KBM-7 (cell line): Measurements from ENCODE around the gene PRRT4.

ENCODE experiments used
- DNase-seq: peaks from one replicate; pipeline ENCODE4 v3.0.0-alpha.2; 2015
- in situ Hi-C: fragments of 300-500 bp; cut with MboI; formaldehyde crosslinking; loops from 2 replicates; pipeline ENCODE4 v1.14.3; 2020; ENCODE audit warnings: low sequenced_read_pairs, low pct_unique_long_range_greater_than_20kb, mixed read lengths

PRRT4 gene

GRCh38 chr7:128310499-128310898 lies 51.0 kb downstream of the PRRT4 start:
- no peak for DNase-seq
- in situ Hi-C loops: no loop called here

DNA sequence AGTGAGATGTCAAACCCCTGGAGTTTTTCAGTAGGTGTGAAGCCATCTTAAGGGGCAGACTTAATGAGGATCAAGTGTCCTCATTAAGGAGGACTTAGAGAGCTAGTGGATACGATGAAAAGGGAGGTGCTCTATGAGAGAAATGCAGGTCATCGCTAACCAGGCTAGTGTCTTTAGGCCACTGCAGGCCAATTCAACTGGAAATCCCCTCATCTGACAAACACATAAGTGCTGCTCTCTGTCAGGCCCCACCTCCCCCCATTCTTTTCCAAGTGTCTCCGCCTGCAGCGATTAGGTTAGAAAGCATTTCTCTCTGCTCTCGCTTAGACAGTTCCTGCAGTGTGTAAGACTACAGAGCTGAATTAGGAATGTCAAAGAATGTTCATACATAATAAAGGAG lies 51.5 kb downstream of the PRRT4 start:
- no peak for DNase-seq
- in situ Hi-C loops: no loop called here

DNA sequence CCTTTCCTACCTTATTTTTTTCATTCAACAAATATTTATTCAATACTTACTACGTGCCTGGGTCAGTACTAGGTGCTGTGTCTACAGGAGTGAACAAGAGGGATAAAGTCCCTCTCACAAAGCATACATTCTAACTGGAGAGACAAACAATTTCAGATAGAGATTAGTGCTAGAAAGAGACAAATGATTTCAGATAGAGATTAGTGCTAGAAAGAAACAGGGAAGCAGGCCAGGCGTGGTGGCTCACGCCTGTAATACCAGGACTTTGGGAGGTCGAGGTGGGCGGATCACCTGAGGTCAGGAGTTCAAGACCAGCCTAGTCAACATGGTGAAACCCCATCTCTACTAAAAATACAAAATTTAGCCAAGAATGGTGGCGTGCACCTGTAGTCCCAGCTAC lies 52.4 kb downstream of the PRRT4 start:
- no peak for DNase-seq
- in situ Hi-C loops: no loop called here

- in situ Hi-C loops: no loop called here
- DNase-seq: no peak
Measured at GRCh38 chr7:128307061-128307460, 54.4 kb downstream of the PRRT4 start.

- in situ Hi-C loops: no loop called here
- DNase-seq: no peak
Measured at GRCh38 chr7:128304212-128304611, 57.3 kb downstream of the PRRT4 start.

- in situ Hi-C loops: no loop called here
- no peak for DNase-seq
Measured at GRCh38 chr7:128303643-128304042, 57.8 kb downstream of the PRRT4 start.

GRCh38 chr7:128303133-128303532 lies 58.4 kb downstream of the PRRT4 start:
- in situ Hi-C loops: no loop called here

DNA sequence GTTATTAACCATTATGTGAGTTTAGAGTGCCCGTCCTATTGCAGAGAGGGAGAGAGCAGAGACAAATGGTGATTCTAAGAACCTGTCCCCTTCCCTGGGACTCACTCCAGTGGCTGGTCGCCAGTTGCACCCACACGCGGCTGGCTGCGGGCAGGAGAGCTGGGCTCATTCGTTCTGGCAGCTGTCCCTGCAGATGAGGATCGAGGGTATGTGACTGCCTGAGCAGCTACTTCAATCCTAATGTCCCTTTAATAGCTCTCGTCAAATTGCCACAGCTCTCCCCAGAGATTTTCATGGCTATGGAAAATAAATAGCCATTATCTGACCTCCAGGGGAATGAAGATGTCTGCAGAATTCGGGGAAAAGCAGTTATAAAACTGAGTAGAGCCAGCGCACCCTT lies 59.4 kb downstream of the PRRT4 start:
- DNase-seq: no peak
- in situ Hi-C loops: no loop called here

More at GRCh38 chr7:128303133-128303532, 58.4 kb downstream of the PRRT4 start:
- no peak for DNase-seq
